WTC11 (cell line): ENCODE data around the gene GALNT2. TPM values are rescaled to one million over a fixed set of nuclear protein-coding genes. Genes with fewer than 3 reads are reported as not detected.

ENCODE experiments used
- ATAC-seq: fragments of 200-7000 bp; cut with Tn5 transposase; 2 replicates; pipeline ENCODE4 v1.10.0; 2021; ENCODE audit warnings: mild to moderate bottlenecking, moderate library complexity
- CTCF ChIA-PET: fragments of 300-600 bp; sonication (Branson Sonifier 250); formaldehyde crosslinking; loops from one replicate; lab custom pipeline; 2021; ENCODE audit warnings: antibody characterized with exemption; lab: Charles Lee
- POLR2A ChIA-PET: fragments of 350-600 bp; sonication (Branson Sonifier 250); formaldehyde crosslinking; loops from one replicate; lab custom pipeline; 2021; ENCODE audit warnings: antibody characterized with exemption; lab: Charles Lee
- DNase-seq: peaks from one replicate; pipeline ENCODE4 v3.0.0; 2021; ENCODE audit warnings: low spot score
- H3K27ac Mint-ChIP-seq: 2 replicates; pipeline ENCODE4 v1.8.0; 2021; ENCODE audit warnings: mixed read lengths
- H3K27me3 Mint-ChIP-seq: 2 replicates; pipeline ENCODE4 v1.8.0; 2021; ENCODE audit warnings: low read depth, mild to moderate bottlenecking, moderate library complexity, mixed read lengths
- H3K36me3 Mint-ChIP-seq: 2 replicates; pipeline ENCODE4 v1.8.0; 2021; ENCODE audit warnings: mixed read lengths
- H3K4me1 Mint-ChIP-seq: 2 replicates; pipeline ENCODE4 v1.8.0; 2022; ENCODE audit warnings: mixed read lengths
- H3K4me3 Mint-ChIP-seq: 2 replicates; pipeline ENCODE4 v1.8.0; 2021; ENCODE audit warnings: mild to moderate bottlenecking, moderate library complexity, mixed read lengths
- H3K9me3 Mint-ChIP-seq: 2 replicates; pipeline ENCODE4 v1.8.0; 2021; ENCODE audit warnings: mixed read lengths
- ATF2 ChIP-seq: sonication (generic); formaldehyde crosslinking; IDR thresholded peaks from 2 replicates; pipeline ENCODE4 v1.8.1; 2022; ENCODE audit warnings: low read depth, missing genetic modification reagents, borderline replicate concordance
- CDX4 ChIP-seq: fragments of 250-450 bp; sonication (Bioruptor Pico); IDR thresholded peaks from 2 replicates; pipeline ENCODE4 v1.9.0; 2021; ENCODE audit warnings: moderate library complexity, mild to moderate bottlenecking, inconsistent platforms, borderline replicate concordance
- EMX1 ChIP-seq: fragments of 250-450 bp; sonication (Bioruptor Pico); IDR thresholded peaks from 2 replicates; pipeline ENCODE4 v1.8.0; 2021; ENCODE audit warnings: mild to moderate bottlenecking
- ERG ChIP-seq: fragments of 250-450 bp; sonication (Bioruptor Pico); IDR thresholded peaks from 2 replicates; pipeline ENCODE4 v1.8.0; 2021; ENCODE audit warnings: mild to moderate bottlenecking
- FOXK1 ChIP-seq: sonication (generic); formaldehyde crosslinking; IDR thresholded peaks from 2 replicates; pipeline ENCODE4 v1.8.0; 2022; ENCODE audit warnings: mild to moderate bottlenecking, moderate library complexity, missing genetic modification reagents
- FOXP4 ChIP-seq: sonication (generic); formaldehyde crosslinking; IDR thresholded peaks from 2 replicates; pipeline ENCODE4 v1.8.0; 2022; ENCODE audit warnings: mild to moderate bottlenecking, missing genetic modification reagents
- HMGXB4 ChIP-seq: sonication (generic); formaldehyde crosslinking; IDR thresholded peaks from 2 replicates; pipeline ENCODE4 v1.8.1; 2023; ENCODE audit warnings: mild to moderate bottlenecking, moderate library complexity, missing genetic modification reagents
- MYBL2 ChIP-seq: sonication (generic); formaldehyde crosslinking; IDR thresholded peaks from 2 replicates; pipeline ENCODE4 v1.8.1; 2023; ENCODE audit warnings: mild to moderate bottlenecking, moderate library complexity, missing genetic modification reagents
- NR1H2 ChIP-seq: sonication (generic); formaldehyde crosslinking; IDR thresholded peaks from 2 replicates; pipeline ENCODE4 v1.9.0; 2021; ENCODE audit warnings: mild to moderate bottlenecking, moderate library complexity, missing genetic modification reagents
- PRDM15 ChIP-seq: sonication (generic); formaldehyde crosslinking; IDR thresholded peaks from 2 replicates; pipeline ENCODE4 v1.8.0; 2022; ENCODE audit warnings: missing genetic modification reagents
- SMAD3 ChIP-seq: sonication (generic); formaldehyde crosslinking; IDR thresholded peaks from 2 replicates; pipeline ENCODE4 v1.8.0; 2022; ENCODE audit warnings: missing genetic modification reagents, mild to moderate bottlenecking, borderline replicate concordance
- SMAD4 ChIP-seq: sonication (generic); formaldehyde crosslinking; IDR thresholded peaks from 2 replicates; pipeline ENCODE4 v1.8.0; 2022; ENCODE audit warnings: mild to moderate bottlenecking, missing genetic modification reagents
- SOX15 ChIP-seq: fragments of 250-450 bp; sonication (Bioruptor Pico); IDR thresholded peaks from 2 replicates; pipeline ENCODE4 v1.9.0; 2021; ENCODE audit warnings: mild to moderate bottlenecking
- TCF7 ChIP-seq: sonication (generic); formaldehyde crosslinking; IDR thresholded peaks from 2 replicates; pipeline ENCODE4 v1.8.0; 2022; ENCODE audit warnings: mild to moderate bottlenecking, low read depth, missing genetic modification reagents, moderate library complexity
- TEAD1 ChIP-seq: sonication (generic); formaldehyde crosslinking; IDR thresholded peaks from 2 replicates; pipeline ENCODE4 v1.8.0; 2022; ENCODE audit warnings: mild to moderate bottlenecking, missing genetic modification reagents
- TP53 ChIP-seq: sonication (generic); formaldehyde crosslinking; IDR thresholded peaks from 2 replicates; pipeline ENCODE4 v1.8.1; 2023; ENCODE audit warnings: mild to moderate bottlenecking, missing genetic modification reagents
- USF2 ChIP-seq: sonication (generic); formaldehyde crosslinking; IDR thresholded peaks from 2 replicates; pipeline ENCODE4 v1.8.1; 2023; ENCODE audit warnings: mild to moderate bottlenecking, missing genetic modification reagents, moderate library complexity
- ZNF263 ChIP-seq: sonication (generic); formaldehyde crosslinking; IDR thresholded peaks from 2 replicates; pipeline ENCODE4 v1.8.1; 2022; ENCODE audit warnings: low read depth, mild to moderate bottlenecking, moderate library complexity, missing genetic modification reagents
- ZNF317 ChIP-seq: sonication (generic); formaldehyde crosslinking; IDR thresholded peaks from 2 replicates; pipeline ENCODE4 v1.8.1; 2023; ENCODE audit warnings: low read depth, mild to moderate bottlenecking, moderate library complexity, missing genetic modification reagents, borderline replicate concordance
- total RNA-seq: library from RNA; stranded (reverse); gene quantifications from 3 replicates; pipeline ENCODE4 v1.2.3, GENCODE V29; 2021

GALNT2 gene
- total RNA-seq, 1 experiment from 2014 or later, result 74.8 TPM

- Mint-ChIP-seq H3K4me3 (no peak overlapping the region), H3K27me3 (no peaks in the 10 kb centered on the region), H3K9me3 (no peaks in the 10 kb centered on the region), H3K36me3 (no peaks in the 10 kb centered on the region)
- DNase-seq, result no peak
- TF ChIP-seq NR1H2, result no peak
- no peak for TF ChIP-seq TEAD1 (CRISPR knock-in tag)
- TF ChIP-seq ZNF263 (CRISPR knock-in tag), result no peak
- no peak for TF ChIP-seq SMAD4 (CRISPR knock-in tag)
- no peak for TF ChIP-seq CDX4
- no peak for TF ChIP-seq HMGXB4 (CRISPR knock-in tag)
- no peak for TF ChIP-seq ATF2 (CRISPR knock-in tag)
- no peak for TF ChIP-seq USF2
- TF ChIP-seq, all 79 proteins: peak for 0
- no peak for ATAC-seq
- ChIA-PET CTCF (interaction anchor here (0.7 kb wide), 1 partner anchor 13 kb away, joined by 3 read pairs; no protein-coding TSS in a partner anchor), POLR2A (no interaction called here)
- Mint-ChIP-seq H3K27ac (peak overlapping the region; percentile 4; the same call in 1 of the 2 replicates), H3K4me1 (peaks cover 58% of the 10 kb centered on the region)
These were observed 58.1 kb downstream of the GALNT2 start for GRCh38 chr1:230125141-230125540.

GRCh38 chr1:230125640-230126528 lies 58.8 kb downstream of the GALNT2 start:
- DNase-seq (no peak), ATAC-seq (no peak)
- ChIA-PET CTCF (no interaction called here), POLR2A (no interaction called here)
- H3K36me3 Mint-ChIP-seq, result no peaks in the 10 kb centered on the region
- H3K4me1 Mint-ChIP-seq, result peaks cover 51% of the 10 kb centered on the region
- H3K27ac Mint-ChIP-seq, result peak overlapping the region; percentile 41; the same call in 1 of the 2 replicates
- no peaks in the 10 kb centered on the region for H3K27me3 Mint-ChIP-seq
- H3K9me3 Mint-ChIP-seq, result no peaks in the 10 kb centered on the region
- H3K4me3 Mint-ChIP-seq, result no peak overlapping the region
- TF ChIP-seq ZNF317 (CRISPR knock-in tag), result no peak
- TF ChIP-seq PRDM15 (CRISPR knock-in tag), result no peak
- no peak for TF ChIP-seq HMGXB4 (CRISPR knock-in tag)
- TF ChIP-seq TP53, result no peak
- TF ChIP-seq SOX15 (CRISPR knock-in tag), result no peak
- TF ChIP-seq FOXP4 (CRISPR knock-in tag), result no peak
- TF ChIP-seq TCF7, result no peak
- no peak for TF ChIP-seq ERG (CRISPR knock-in tag)
- no peak for TF ChIP-seq EMX1 (CRISPR knock-in tag)
- no peak for TF ChIP-seq FOXK1 (CRISPR knock-in tag)
- no peak for TF ChIP-seq SMAD3 (CRISPR knock-in tag)
- no peak for TF ChIP-seq MYBL2 (CRISPR knock-in tag)
- no peak for TF ChIP-seq ZNF263 (CRISPR knock-in tag)
